SU-DHL-6 (cell line): ENCODE data around the gene DNM1.

Source experiments
- EZH2phosphoT487 ChIP-seq: fragments of 200-600 bp; sonication (generic), shearing (Covaris generic); conservative IDR thresholded peaks from 2 replicates; pipeline ENCODE4 v1.6.1; 2018; ENCODE audit warnings: mild to moderate bottlenecking, antibody characterized with exemption, low read length, moderate library complexity, mixed read lengths
- TF ChIP-seq, protein P1 (sequence below): fragments of 200-600 bp; sonication (generic); IDR thresholded peaks from one replicate; pipeline ENCODE4 v1.5.1; 2017; ENCODE audit warnings: antibody characterized with exemption, mild to moderate bottlenecking, low read length, moderate library complexity; ENCODE audit not compliant: insufficient read depth, poor library complexity, severe bottlenecking

DNA sequence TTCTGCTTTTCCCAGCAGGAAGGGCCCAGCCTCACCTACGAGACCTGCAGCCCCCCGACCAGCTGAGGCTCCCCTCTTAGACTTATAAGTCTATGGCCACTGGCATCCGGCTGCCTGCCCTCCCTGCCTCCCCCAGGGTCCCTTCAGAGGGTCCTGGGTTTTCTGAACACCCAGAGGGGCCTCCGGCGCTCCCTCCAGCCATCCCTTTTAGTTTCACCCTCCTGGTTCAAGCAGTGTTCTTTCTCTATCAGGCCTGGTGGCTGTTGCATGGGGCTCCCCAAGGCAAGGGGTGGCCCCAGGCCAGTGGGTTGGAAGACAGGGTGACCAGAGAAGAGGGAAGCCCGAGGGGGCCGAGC lies 50.8 kb downstream of the DNM1 start:
- TF ChIP-seq, protein P1, sequence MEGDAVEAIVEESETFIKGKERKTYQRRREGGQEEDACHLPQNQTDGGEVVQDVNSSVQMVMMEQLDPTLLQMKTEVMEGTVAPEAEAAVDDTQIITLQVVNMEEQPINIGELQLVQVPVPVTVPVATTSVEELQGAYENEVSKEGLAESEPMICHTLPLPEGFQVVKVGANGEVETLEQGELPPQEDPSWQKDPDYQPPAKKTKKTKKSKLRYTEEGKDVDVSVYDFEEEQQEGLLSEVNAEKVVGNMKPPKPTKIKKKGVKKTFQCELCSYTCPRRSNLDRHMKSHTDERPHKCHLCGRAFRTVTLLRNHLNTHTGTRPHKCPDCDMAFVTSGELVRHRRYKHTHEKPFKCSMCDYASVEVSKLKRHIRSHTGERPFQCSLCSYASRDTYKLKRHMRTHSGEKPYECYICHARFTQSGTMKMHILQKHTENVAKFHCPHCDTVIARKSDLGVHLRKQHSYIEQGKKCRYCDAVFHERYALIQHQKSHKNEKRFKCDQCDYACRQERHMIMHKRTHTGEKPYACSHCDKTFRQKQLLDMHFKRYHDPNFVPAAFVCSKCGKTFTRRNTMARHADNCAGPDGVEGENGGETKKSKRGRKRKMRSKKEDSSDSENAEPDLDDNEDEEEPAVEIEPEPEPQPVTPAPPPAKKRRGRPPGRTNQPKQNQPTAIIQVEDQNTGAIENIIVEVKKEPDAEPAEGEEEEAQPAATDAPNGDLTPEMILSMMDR = no peak
- no peak for TF ChIP-seq EZH2phosphoT487
